Uterus (tissue), 4 donors: Measurements from ENCODE around the gene NSFL1C. TPM values are rescaled to one million over a fixed set of nuclear protein-coding genes. Genes with fewer than 3 reads are reported as not detected.
A peak's percentile ranks its signal among the peaks of the same experiment; 100 is the strongest.

Experiments
- DNase-seq, 2 donors: peaks; one replicate each; pipeline ENCODE4 v3.0.0-alpha.2; 2019 to 2020
- H3K27ac ChIP-seq, 2 donors: fragments of 200-600 bp; sonication (generic); 1 replicate in 1 of 2; 2 replicates in 1 of 2; pipeline ENCODE4 v1.5.1; 2016 to 2018
- H3K27me3 ChIP-seq, 2 donors: fragments of 200-600 bp; sonication (generic); one replicate each; pipeline ENCODE4 v1.5.1; 2018 to 2019; ENCODE audit warnings: control low read depth in 1 of 2
- H3K36me3 ChIP-seq, 2 donors: fragments of 200-600 bp; sonication (generic); one replicate each; pipeline ENCODE4 v1.5.1; 2019; ENCODE audit warnings: control low read depth in 1 of 2
- H3K4me1 ChIP-seq, 2 donors: fragments of 200-600 bp; sonication (generic); one replicate each; pipeline ENCODE4 v1.5.1; 2018 to 2019; ENCODE audit warnings: control low read depth in 1 of 2
- H3K4me3 ChIP-seq, 2 donors: fragments of 200-600 bp; sonication (generic); 1 replicate in 1 of 2; 2 replicates in 1 of 2; pipeline ENCODE4 v1.5.1; 2018 to 2019; ENCODE audit warnings: mild to moderate bottlenecking in 1 of 2
- H3K9me3 ChIP-seq, 2 donors: fragments of 200-600 bp; sonication (generic); one replicate each; pipeline ENCODE4 v1.5.1; 2019; ENCODE audit warnings: control low read depth in 1 of 2
- CTCF ChIP-seq, 4 experiments: fragments of 200-600 bp in 2 of 4; fragments of 450-650 bp in 2 of 4; sonication (generic) in 2 of 4; IDR thresholded peaks; one replicate each; pipeline ENCODE4 v1.5.1; 2016 to 2019; ENCODE audit warnings: antibody characterized with exemption in 4 of 4, mild to moderate bottlenecking in 2 of 4, moderate library complexity in 1 of 4
- POLR2A ChIP-seq, 2 donors: fragments of 450-650 bp; IDR thresholded peaks; one replicate each; pipeline ENCODE4 v1.6.1; 2016; ENCODE audit warnings: antibody characterized with exemption in 2 of 2, mild to moderate bottlenecking in 1 of 2, moderate library complexity in 1 of 2
- intact Hi-C: fragments of 100-400 bp; cut with DNase I; formaldehyde crosslinking; loops from one replicate; pipeline ENCODE4 v1.15.1; 2023; ENCODE audit warnings: low total_unique reads
- total RNA-seq, 4 donors: library from RNA; depleted of rRNA in 3 of 4; stranded (reverse); fragments of >200 nt in 3 of 4; gene quantifications; one replicate each; pipeline versions ENCODE4 v1.1.0 to v1.2.4, GENCODE V29; 2014 to 2023
- donor health status: DM: yes; HTN: yes; CAD: no.

NSFL1C gene
- total RNA-seq, 4 donors from 2014 or later: 18.7 to 67.8 (median 35.8) TPM

GRCh38 chr20:1397710-1398109 lies 68.9 kb downstream of the NSFL1C start:
- Histone ChIP-seq H3K4me3 (no peak overlapping the region), H3K9me3 (no peaks in the 10 kb centered on the region), H3K36me3 (no peaks in the 10 kb centered on the region), H3K4me1 (no peaks in the 10 kb centered on the region), H3K27ac (no peak overlapping the region), H3K27me3 (no peaks in the 10 kb centered on the region)
- no peak for DNase-seq
- intact Hi-C loops: no loop called here
- TF ChIP-seq CTCF (IDR thresholded peaks at IDR 0.05): peak; percentile 8 to 32 (median 18)
- TF ChIP-seq POLR2A (IDR thresholded peaks at IDR 0.05): no peak

- TF ChIP-seq CTCF (IDR thresholded peaks at IDR 0.05) (no peak), POLR2A (IDR thresholded peaks at IDR 0.05) (no peak)
- intact Hi-C loops: no loop called here
- DNase-seq: no peak
These were observed 69.9 kb downstream of the NSFL1C start for GRCh38 chr20:1396702-1397101.

GRCh38 chr20:1396264-1396663 lies 70.4 kb downstream of the NSFL1C start:
- Histone ChIP-seq H3K27me3 (no peaks in the 10 kb centered on the region), H3K4me1 (peaks cover 0 to 8% of the 10 kb centered on the region in 2 donors), H3K4me3 (no peak overlapping the region), H3K9me3 (no peaks in the 10 kb centered on the region), H3K27ac (no peak overlapping the region), H3K36me3 (no peaks in the 10 kb centered on the region)
- TF ChIP-seq CTCF (IDR thresholded peaks at IDR 0.05): no peak
- intact Hi-C loops: no loop called here
- DNase-seq: no peak

More at GRCh38 chr20:1396702-1397101, 69.9 kb downstream of the NSFL1C start:
- Histone ChIP-seq H3K4me3 (no peak overlapping the region), H3K27ac (no peak overlapping the region), H3K36me3 (no peaks in the 10 kb centered on the region), H3K4me1 (peaks cover 0 to 4% of the 10 kb centered on the region in 2 donors), H3K9me3 (no peaks in the 10 kb centered on the region), H3K27me3 (no peaks in the 10 kb centered on the region)

- no peak for TF ChIP-seq CTCF (IDR thresholded peaks at IDR 0.05)
- TF ChIP-seq POLR2A (IDR thresholded peaks at IDR 0.05): no peak
- peaks cover 5 to 19% of the 10 kb centered on the region in 2 donors for H3K4me1 ChIP-seq
These were observed 72.0 kb downstream of the NSFL1C start for GRCh38 chr20:1394686-1395085.

GRCh38 chr20:1393507-1393882 lies 73.2 kb downstream of the NSFL1C start:
- H3K36me3 ChIP-seq: no peaks in the 10 kb centered on the region
- DNase-seq: no peak
- peak overlapping the region; percentile 59 to 90 for H3K4me3 ChIP-seq
- TF ChIP-seq POLR2A (IDR thresholded peaks at IDR 0.05) (no peak), CTCF (IDR thresholded peaks at IDR 0.05) (no peak)
- intact Hi-C loops: loop anchor here (5.0 kb wide), 1 partner anchor 71 kb away; no protein-coding TSS in a partner anchor
- H3K27ac ChIP-seq: peak overlapping the region; percentile 88
- H3K9me3 ChIP-seq: no peaks in the 10 kb centered on the region
- H3K27me3 ChIP-seq: no peaks in the 10 kb centered on the region
- H3K4me1 ChIP-seq: peaks cover 5 to 29% of the 10 kb centered on the region in 2 donors

More at GRCh38 chr20:1394686-1395085, 72.0 kb downstream of the NSFL1C start:
- H3K4me3 ChIP-seq: no peak overlapping the region
- H3K27ac ChIP-seq: no peak overlapping the region
- no peak for DNase-seq
- H3K36me3 ChIP-seq: no peaks in the 10 kb centered on the region
- H3K27me3 ChIP-seq: no peaks in the 10 kb centered on the region
- H3K9me3 ChIP-seq: no peaks in the 10 kb centered on the region
- intact Hi-C loops: loop anchor here (5.0 kb wide), 1 partner anchor 72 kb away; no protein-coding TSS in a partner anchor
